Body of pancreas (tissue), 4 donors: ENCODE results near the gene ODR4.

Experiments
- POLR2A ChIP-seq, 3 donors: fragments of 450-650 bp; IDR thresholded peaks; one replicate each; pipeline ENCODE4 v1.6.1; 2016; ENCODE audit warnings: antibody characterized with exemption in 3 of 3, mild to moderate bottlenecking in 2 of 3
- TF ChIP-seq, protein P1 (sequence below), 7 experiments: fragments of 450-650 bp in 4 of 7; fragments of 200-600 bp in 3 of 7; sonication (generic) in 3 of 7; IDR thresholded peaks; one replicate each; pipeline ENCODE4 v1.5.1; 2016 to 2019; ENCODE audit warnings: antibody characterized with exemption in 7 of 7

DNA sequence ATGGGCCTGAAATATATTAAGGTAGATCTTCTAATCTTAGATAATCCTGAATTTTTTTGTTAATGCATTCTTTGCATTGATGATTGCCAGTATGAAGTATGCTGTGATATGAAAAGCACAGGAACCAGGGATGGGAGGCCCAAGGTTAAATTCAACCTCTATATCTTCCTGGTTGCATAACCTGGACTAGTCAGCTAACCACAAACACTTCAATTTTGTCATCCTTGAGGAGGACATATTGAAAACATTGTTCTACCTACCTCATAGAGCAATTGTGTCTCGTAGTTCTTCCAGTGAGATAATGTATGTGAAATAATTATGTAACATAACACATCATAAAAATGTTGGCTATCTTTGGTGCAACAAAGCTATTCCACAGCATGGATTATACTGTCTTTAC, 59.7 kb downstream of the ODR4 start:
- TF ChIP-seq, protein P1, sequence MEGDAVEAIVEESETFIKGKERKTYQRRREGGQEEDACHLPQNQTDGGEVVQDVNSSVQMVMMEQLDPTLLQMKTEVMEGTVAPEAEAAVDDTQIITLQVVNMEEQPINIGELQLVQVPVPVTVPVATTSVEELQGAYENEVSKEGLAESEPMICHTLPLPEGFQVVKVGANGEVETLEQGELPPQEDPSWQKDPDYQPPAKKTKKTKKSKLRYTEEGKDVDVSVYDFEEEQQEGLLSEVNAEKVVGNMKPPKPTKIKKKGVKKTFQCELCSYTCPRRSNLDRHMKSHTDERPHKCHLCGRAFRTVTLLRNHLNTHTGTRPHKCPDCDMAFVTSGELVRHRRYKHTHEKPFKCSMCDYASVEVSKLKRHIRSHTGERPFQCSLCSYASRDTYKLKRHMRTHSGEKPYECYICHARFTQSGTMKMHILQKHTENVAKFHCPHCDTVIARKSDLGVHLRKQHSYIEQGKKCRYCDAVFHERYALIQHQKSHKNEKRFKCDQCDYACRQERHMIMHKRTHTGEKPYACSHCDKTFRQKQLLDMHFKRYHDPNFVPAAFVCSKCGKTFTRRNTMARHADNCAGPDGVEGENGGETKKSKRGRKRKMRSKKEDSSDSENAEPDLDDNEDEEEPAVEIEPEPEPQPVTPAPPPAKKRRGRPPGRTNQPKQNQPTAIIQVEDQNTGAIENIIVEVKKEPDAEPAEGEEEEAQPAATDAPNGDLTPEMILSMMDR (IDR thresholded peaks at IDR 0.05): no peak
- no peak for TF ChIP-seq POLR2A (IDR thresholded peaks at IDR 0.05)
